ENCODE data around the gene CCDC85A.

Gene CCDC85A

DNA sequence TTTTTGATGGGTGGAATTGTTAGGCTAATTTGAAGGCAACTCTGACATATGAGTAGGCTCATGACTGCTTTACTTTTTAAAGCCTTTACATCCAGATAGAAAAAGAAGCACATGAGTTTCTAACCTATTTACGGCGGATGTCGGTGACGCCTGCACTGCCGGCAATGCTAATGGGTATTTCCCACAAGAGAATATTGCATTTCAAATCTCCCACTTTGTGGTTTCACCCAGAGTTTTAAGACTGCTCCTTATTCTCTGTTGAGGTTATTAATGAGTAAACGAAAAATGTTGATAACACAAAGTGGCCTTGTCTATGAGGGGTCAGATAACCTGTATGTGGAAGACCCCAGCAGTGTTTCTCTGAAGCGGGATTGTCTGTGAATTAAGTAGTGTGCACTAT, 14.0 kb downstream of the CCDC85A start:
- Histone ChIP-seq H3K4me1 (ENCODE audit: insufficient read depth, low read length, poor library complexity, severe bottlenecking) (no peaks in the 10 kb centered on the region), H3K4me3 (ENCODE audit: low read length, poor library complexity, severe bottlenecking) (no peak overlapping the region), H3K4me2 (ENCODE audit: low read depth, low read length, poor library complexity, severe bottlenecking) (no peak overlapping the region), H4K20me1 (ENCODE audit: insufficient read depth, low read length, poor library complexity, severe bottlenecking) (no peaks in the 10 kb centered on the region), H3K79me2 (ENCODE audit: insufficient read depth, low read length) (no peaks in the 10 kb centered on the region), H3K9ac (ENCODE audit: low read depth, low read length, poor library complexity, severe bottlenecking) (no peak overlapping the region), H3K9me2 (replicated peaks; ENCODE audit: low read depth, low read length) (no peaks in the 10 kb centered on the region), H3K27me3 (ENCODE audit: insufficient read depth, low read length, poor library complexity, severe bottlenecking) (no peaks in the 10 kb centered on the region), H3K9me3 (ENCODE audit: insufficient read depth, low read depth, low read length) (no peaks in the 10 kb centered on the region), H2AFZ (ENCODE audit: low read length) (no peak overlapping the region), H3K36me3 (ENCODE audit: insufficient read depth, low read length) (no peaks in the 10 kb centered on the region), H3F3A (ENCODE audit: low read depth) (no peaks in the 10 kb centered on the region)
- TF ChIP-seq EZH2phosphoT487 (IDR thresholded peaks at IDR 0.05; ENCODE audit: borderline replicate concordance), result no peak
- TF ChIP-seq, protein P1, sequence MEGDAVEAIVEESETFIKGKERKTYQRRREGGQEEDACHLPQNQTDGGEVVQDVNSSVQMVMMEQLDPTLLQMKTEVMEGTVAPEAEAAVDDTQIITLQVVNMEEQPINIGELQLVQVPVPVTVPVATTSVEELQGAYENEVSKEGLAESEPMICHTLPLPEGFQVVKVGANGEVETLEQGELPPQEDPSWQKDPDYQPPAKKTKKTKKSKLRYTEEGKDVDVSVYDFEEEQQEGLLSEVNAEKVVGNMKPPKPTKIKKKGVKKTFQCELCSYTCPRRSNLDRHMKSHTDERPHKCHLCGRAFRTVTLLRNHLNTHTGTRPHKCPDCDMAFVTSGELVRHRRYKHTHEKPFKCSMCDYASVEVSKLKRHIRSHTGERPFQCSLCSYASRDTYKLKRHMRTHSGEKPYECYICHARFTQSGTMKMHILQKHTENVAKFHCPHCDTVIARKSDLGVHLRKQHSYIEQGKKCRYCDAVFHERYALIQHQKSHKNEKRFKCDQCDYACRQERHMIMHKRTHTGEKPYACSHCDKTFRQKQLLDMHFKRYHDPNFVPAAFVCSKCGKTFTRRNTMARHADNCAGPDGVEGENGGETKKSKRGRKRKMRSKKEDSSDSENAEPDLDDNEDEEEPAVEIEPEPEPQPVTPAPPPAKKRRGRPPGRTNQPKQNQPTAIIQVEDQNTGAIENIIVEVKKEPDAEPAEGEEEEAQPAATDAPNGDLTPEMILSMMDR (conservative IDR thresholded peaks at IDR 0.05; ENCODE audit: low read length), result no peak

DNA sequence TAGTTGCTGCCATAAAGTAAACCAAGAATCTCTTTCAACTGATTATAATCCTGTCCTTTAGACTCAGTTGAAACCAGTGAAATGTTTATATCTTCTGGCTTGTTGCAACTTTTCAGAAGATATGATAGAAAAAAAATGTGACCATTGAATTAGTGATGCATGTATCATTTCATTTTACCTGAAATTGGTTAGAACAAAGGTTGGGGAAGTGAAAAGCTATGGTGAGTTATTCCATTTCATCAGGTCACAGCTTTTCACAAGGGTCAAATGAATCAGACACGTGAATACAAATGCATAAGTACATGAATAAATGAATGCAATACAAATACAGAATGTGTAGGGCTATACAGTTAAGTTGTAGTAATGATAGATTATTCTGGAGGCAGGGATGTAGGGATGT, 15.1 kb downstream of the CCDC85A start:
- Histone ChIP-seq H3K4me1 (ENCODE audit: insufficient read depth, low read length, poor library complexity, severe bottlenecking) (no peaks in the 10 kb centered on the region), H3K4me2 (ENCODE audit: low read depth, low read length, poor library complexity, severe bottlenecking) (no peak overlapping the region), H3K79me2 (ENCODE audit: insufficient read depth, low read length) (no peaks in the 10 kb centered on the region), H3K9me2 (replicated peaks; ENCODE audit: low read depth, low read length) (no peaks in the 10 kb centered on the region), H2AFZ (ENCODE audit: low read length) (no peak overlapping the region), H3K9me3 (ENCODE audit: insufficient read depth, low read depth, low read length) (no peaks in the 10 kb centered on the region), H3K4me3 (ENCODE audit: low read length, poor library complexity, severe bottlenecking) (no peak overlapping the region), H3K36me3 (ENCODE audit: insufficient read depth, low read length) (no peaks in the 10 kb centered on the region), H3K27me3 (ENCODE audit: insufficient read depth, low read length, poor library complexity, severe bottlenecking) (no peaks in the 10 kb centered on the region), H3F3A (ENCODE audit: low read depth) (no peaks in the 10 kb centered on the region), H4K20me1 (ENCODE audit: insufficient read depth, low read length, poor library complexity, severe bottlenecking) (no peaks in the 10 kb centered on the region), H3K9ac (ENCODE audit: low read depth, low read length, poor library complexity, severe bottlenecking) (no peak overlapping the region)
- TF ChIP-seq, protein P1 (conservative IDR thresholded peaks at IDR 0.05; ENCODE audit: low read length), result no peak
- TF ChIP-seq EZH2phosphoT487 (IDR thresholded peaks at IDR 0.05; ENCODE audit: borderline replicate concordance), result no peak

DNA sequence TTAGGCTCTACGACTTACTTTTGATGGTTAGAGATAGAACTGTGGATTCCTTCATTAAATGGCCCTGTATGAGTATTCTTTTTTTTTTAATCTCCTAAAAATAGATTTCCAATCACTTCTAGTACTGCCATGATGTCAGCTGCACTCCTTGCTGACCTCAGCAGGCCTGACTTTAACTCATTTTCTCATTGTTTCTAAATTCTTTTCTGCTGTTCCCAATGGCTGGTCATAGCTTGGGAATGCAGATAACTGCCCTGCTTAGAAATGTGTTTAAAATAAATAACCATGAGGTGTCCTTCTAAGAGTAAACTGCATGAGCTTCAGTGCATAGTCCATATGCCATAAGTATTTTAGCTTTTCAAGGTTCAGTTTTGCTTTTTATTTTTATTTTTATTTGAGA, 15.7 kb downstream of the CCDC85A start:
- H3K36me3 ChIP-seq (ENCODE audit: insufficient read depth, low read length), result no peaks in the 10 kb centered on the region
- H3K9ac ChIP-seq (ENCODE audit: low read depth, low read length, poor library complexity, severe bottlenecking), result no peak overlapping the region
- H3F3A ChIP-seq (ENCODE audit: low read depth), result no peaks in the 10 kb centered on the region
- H4K20me1 ChIP-seq (ENCODE audit: insufficient read depth, low read length, poor library complexity, severe bottlenecking), result no peaks in the 10 kb centered on the region
- no peaks in the 10 kb centered on the region for H3K79me2 ChIP-seq (ENCODE audit: insufficient read depth, low read length)
- TF ChIP-seq, protein P1 (conservative IDR thresholded peaks at IDR 0.05; ENCODE audit: low read length), result no peak
- TF ChIP-seq EZH2phosphoT487 (IDR thresholded peaks at IDR 0.05; ENCODE audit: borderline replicate concordance), result no peak
- H3K9me2 ChIP-seq (replicated peaks; ENCODE audit: low read depth, low read length), result no peaks in the 10 kb centered on the region
- no peaks in the 10 kb centered on the region for H3K27me3 ChIP-seq (ENCODE audit: insufficient read depth, low read length, poor library complexity, severe bottlenecking)
- H3K4me3 ChIP-seq (ENCODE audit: low read length, poor library complexity, severe bottlenecking), result no peak overlapping the region
- no peak overlapping the region for H3K4me2 ChIP-seq (ENCODE audit: low read depth, low read length, poor library complexity, severe bottlenecking)
- no peaks in the 10 kb centered on the region for H3K9me3 ChIP-seq (ENCODE audit: insufficient read depth, low read depth, low read length)
- no peaks in the 10 kb centered on the region for H3K4me1 ChIP-seq (ENCODE audit: insufficient read depth, low read length, poor library complexity, severe bottlenecking)
- no peak overlapping the region for H2AFZ ChIP-seq (ENCODE audit: low read length)
